ENCODE results near the gene OR2T11.
"Not testable (repeated sequence)": the region's sequence is repeated elsewhere in the genome, so short reads cannot be mapped to it uniquely, and the experiment has no call there.

OR2T11 gene

DNA sequence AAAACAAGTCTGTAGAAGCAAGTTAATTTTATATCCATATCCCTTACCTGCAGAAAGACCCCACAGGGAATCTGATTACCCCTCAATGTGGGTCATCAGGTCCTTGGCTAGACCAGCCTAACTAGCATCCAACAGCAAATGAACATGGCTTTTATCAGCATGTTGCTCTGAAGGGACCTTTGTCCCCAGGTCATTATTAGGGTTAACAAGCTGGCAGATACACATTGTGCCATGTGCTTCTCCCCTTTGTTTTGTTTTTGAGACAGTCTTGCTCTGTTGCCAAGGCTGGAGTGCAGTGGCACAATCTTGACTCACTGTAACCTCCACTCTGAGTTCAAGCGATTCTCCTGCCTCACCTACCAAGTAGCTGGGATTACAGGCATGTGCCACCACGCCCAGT is at the start of gene OR2T11:
OR2T11 (minus strand) TSS at position 101 of the 400 bp plus-strand sequence. CDS start 7,963 bp downstream, outside the sequence.
- DNase-seq (ENCODE audit: low read depth), result not testable (repeated sequence)

DNA sequence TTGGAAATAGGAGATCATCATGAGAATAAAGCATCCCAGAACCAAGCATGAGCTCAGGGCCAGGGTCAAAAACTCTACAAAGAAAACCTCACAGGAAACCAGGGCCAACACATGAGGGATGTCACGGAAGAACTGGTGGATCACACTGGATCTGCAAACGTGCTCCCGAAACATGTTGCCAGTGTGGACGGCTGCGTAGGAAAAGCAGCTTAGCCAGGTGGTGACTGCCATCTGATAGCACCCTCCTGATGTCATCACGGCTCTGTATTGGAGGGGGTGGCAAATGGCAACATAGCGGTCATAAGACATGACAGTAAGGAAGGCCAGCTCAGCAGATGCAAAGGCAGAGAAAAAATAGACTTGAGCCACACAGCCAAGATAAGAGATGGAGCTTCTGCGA is 46.8 kb upstream of the OR2T11 start:
- no peak for DNase-seq (ENCODE audit: low read depth)

DNA sequence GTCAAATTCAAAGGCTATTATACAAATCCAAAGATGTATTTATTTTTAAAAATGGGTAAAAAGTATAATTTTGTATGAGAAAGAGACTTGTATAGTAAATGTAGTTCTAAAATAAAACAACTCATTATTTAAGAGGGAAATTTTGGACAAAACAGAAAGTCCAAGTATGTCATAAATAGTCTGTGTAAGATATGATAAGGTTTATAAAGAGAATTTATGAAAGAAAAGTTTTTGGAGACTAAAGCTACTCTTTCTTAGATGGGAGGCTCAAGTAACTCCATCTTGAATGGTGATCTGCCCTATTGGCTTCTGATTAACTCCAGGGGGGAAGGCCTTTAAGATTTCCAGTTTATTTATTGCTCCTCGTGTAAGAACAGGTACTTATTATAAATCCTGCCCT is 35.1 kb upstream of the OR2T11 start:
- DNase-seq (ENCODE audit: low read depth), result peak; percentile 1

- DNase-seq (ENCODE audit: low read depth), result not testable (repeated sequence)
These were observed 28.8 kb upstream of the OR2T11 start for GRCh38 chr1:248663453-248664328.

- DNase-seq (ENCODE audit: low read depth), result not testable (repeated sequence)
These were observed 21.9 kb upstream of the OR2T11 start for GRCh38 chr1:248656797-248657196.

GRCh38 chr1:248655354-248655753 is 20.5 kb upstream of the OR2T11 start, which contains the start of gene OR2T27:
Gene OR2T27 (minus strand): TSS chr1:248655528. CDS start chr1:248650884, 4,644 bp downstream.
- DNase-seq (ENCODE audit: low read depth), result not testable (repeated sequence)

DNA sequence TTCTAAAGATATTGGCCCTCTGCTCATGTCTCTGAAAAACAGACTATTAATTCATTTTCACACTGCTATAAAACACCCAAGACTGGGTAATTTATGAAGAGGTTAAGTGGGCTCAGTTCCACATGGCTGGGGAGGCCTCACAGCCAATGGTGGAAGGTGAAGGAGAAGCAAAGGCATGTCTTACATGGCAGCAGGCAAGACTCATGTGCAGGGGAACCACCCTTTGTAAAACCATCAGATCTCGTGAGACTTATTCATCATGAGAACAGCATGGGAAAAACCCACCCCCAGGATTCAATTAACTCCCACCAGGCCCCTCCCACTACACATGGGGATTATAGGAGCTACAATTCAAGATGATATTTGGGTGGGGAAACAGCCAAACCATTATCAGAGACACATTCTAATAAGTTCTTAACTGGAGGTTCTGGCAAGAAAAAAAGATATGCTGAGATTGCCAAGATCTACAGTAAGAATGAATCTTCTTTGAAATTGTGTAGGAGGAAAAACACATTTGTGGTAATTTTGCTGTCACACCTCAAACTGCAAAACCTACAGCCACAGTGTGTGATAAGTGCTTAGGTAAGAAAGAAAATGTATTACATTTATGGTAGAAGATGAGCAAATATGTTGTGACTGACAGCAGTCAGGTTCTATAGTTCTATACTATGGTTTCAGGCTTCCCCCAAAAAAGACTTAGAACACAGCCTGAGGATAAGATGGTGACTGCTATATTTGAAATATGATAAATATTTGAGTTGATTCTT is 14.1 kb upstream of the OR2T11 start:
- not testable (repeated sequence) for DNase-seq (ENCODE audit: low read depth)

GRCh38 chr1:248645178-248645577 is 10.3 kb upstream of the OR2T11 start, which contains the start of gene OR2T35:
Gene OR2T35 (minus strand): TSS chr1:248645278. CDS start chr1:248639258, 6,020 bp downstream.
- DNase-seq (ENCODE audit: low read depth), result not testable (repeated sequence)

- not testable (repeated sequence) for DNase-seq (ENCODE audit: low read depth)
These were observed 8.2 kb upstream of the OR2T11 start for GRCh38 chr1:248642971-248643651.

GRCh38 chr1:248641583-248641982 is 6.7 kb upstream of the OR2T11 start:
- DNase-seq (ENCODE audit: low read depth), result not testable (repeated sequence)

GRCh38 chr1:248640906-248641305 is 6.0 kb upstream of the OR2T11 start:
- DNase-seq (ENCODE audit: low read depth), result not testable (repeated sequence)

DNA sequence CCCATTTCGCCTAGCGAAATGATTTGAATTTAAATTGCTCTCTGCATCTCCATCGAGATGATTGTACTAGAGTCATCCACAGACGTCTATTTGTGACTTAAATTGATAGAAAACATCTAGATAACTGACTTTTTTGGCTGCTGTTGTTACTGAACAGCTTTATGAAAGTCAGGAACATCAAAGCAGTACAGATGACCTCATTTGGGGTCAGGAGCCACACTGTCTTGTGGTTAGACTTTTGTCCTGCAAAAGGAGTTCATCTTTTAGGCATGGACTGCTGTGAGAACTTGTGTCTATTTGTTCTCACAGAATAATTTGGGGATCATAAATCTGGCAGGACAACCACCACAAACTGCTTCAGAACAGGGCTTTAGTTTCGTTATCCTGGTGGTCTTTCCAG is 4.8 kb upstream of the OR2T11 start:
- not testable (repeated sequence) for DNase-seq (ENCODE audit: low read depth)

DNA sequence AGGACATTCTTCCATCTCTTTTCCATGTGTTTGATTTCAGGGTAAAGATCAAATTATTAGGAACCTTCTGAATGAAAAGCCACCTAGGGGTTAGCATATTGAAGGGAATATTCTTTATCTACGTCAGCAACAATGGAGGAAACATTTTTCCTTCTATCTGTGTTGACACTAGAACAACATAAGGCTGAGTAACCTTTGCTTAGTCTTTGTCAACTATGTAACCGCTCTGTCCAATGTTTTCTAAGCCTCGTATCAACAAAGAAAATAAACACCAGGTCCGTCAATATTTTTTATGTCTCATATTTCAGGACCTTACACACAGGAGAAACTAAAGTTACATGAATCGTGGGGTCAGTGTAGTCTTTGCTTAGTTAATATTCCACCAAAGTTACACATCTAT is 1.7 kb upstream of the OR2T11 start:
- DNase-seq (ENCODE audit: low read depth), result not testable (repeated sequence)

GRCh38 chr1:248631354-248632008 is 3.4 kb downstream of the OR2T11 start:
- peak; percentile 15 for DNase-seq (ENCODE audit: low read depth)

DNA sequence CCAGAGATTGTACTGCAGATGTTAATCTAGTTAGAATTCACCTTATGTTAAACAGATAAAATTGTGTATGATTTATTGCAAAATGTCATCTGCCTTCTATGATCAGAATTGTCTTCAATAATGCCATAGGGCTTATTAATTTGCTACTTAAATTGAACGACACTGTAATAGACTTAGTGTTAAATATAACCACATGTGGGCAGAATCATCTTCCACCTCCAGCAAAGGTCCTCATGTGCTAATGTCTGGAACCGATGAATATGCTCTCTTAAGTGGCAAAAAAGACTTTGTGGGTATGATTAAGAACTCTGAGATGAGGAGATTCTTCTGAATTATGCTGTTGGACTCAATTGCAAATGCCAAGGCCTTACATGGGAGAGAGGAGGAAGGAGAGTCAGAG is 4.3 kb downstream of the OR2T11 start:
- DNase-seq (ENCODE audit: low read depth), result no peak

- DNase-seq (ENCODE audit: low read depth), result no peak
These were observed 6.7 kb downstream of the OR2T11 start for GRCh38 chr1:248627971-248628844.

DNA sequence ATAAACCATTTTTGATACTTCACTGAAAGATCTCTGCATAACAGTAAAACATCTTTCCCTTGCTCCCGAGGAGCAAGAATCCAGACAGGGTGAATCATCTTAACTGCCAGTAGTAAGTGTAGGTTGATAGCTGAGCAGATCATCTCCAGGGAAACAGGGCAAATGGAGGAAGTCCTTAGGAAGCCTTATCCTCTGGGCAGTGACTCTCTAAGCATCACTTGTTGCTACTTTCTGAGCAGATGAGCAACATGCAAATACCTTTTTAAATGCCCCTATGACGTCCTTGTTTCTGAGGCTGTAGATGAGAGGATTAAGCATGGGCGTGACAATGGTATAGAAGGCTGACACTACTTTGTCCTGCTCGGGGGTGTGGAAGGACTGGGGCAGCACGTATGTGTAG is 8.9 kb downstream of the OR2T11 start:
- DNase-seq (ENCODE audit: low read depth), result peak; percentile 4

DNA sequence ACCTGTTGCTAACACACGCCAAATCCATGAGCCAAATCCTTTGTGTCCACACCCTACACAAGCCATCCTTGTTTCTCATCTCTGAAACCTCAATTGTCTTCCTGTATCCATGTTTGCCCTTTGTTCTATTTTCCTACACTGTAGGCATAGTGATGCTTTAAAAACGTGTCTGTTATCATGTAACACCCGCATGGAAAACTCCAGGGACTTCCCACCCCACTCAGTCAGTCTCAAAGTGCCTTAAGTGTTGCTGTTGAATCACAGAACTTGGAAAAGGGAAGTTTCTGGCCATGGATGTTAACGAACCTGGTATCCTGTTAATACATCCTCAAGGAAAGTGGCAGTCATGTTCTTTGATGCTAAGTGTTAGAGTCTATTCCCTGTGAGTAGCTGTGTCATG is 9.7 kb downstream of the OR2T11 start:
- no peak for DNase-seq (ENCODE audit: low read depth)

DNA sequence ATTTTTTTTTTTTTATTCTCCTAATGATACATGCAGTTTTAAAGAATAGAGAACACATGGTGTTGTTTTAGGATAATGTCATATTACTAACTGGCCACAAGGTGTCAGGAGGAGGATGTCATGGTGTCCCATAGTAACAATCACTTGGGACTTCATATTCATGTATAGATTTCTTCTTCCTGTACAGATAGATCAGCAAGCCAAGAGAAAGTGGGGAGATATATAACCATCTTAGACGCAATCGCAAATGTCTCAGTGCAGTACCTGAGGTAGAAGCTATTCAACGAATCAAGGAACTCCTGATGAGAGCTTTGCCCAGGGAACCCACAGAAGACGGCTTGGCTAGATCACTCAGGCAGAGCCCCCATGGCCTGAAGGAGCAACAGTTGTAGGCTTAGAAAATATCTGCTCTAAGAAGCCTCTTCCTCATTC is 12.3 kb downstream of the OR2T11 start:
- DNase-seq (ENCODE audit: low read depth), result peak; percentile 60

DNA sequence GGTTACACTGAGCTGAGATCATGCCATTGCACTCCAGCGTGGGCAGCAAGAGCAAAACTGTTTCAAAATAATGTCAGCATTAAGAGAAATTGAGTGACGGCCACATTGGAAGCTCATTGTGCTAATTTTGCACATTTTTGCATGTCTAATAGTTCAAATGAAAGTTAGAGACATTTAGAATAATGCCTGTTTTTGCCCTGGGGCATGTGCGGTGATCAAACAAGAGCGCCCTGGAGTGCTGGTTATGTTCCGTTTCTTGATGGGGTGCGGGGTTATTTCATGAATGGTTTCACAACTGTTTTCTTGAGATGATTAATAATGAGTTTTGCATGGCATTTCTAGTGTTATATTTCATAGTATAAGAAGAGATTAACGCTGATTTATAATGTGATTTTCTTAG is 13.1 kb downstream of the OR2T11 start:
- no peak for DNase-seq (ENCODE audit: low read depth)

Measured in ELR (cell line).